Mucosa of rectum (tissue), 2 donors: ENCODE measurements around the gene ACADVL.

Experiments used
- H3K27ac ChIP-seq, 2 donors: one replicate each; pipeline ENCODE4 v1.7.0; 2013; ENCODE audit warnings: inconsistent platforms in 2 of 2, low read depth in 2 of 2, low read length in 2 of 2
- H3K27me3 ChIP-seq, 2 donors: one replicate each; pipeline ENCODE4 v1.7.0; 2013; ENCODE audit warnings: low read length in 2 of 2; ENCODE audit not compliant: control insufficient read depth in 2 of 2, insufficient read depth in 2 of 2
- H3K36me3 ChIP-seq, 2 donors: one replicate each; pipeline ENCODE4 v1.7.0; 2013; ENCODE audit warnings: low read length in 2 of 2; ENCODE audit not compliant: control insufficient read depth in 2 of 2, insufficient read depth in 2 of 2
- H3K4me1 ChIP-seq, 2 donors: one replicate each; pipeline ENCODE4 v1.7.0; 2013; ENCODE audit warnings: low read length in 2 of 2, mild to moderate bottlenecking in 1 of 2; ENCODE audit not compliant: control insufficient read depth in 2 of 2, insufficient read depth in 2 of 2
- H3K4me3 ChIP-seq, 2 donors: one replicate each; pipeline ENCODE4 v1.7.0; 2013; ENCODE audit warnings: low read length in 2 of 2
- H3K9ac ChIP-seq, 2 donors: one replicate each; pipeline ENCODE4 v1.7.0; 2013; ENCODE audit warnings: low read length in 2 of 2, low read depth in 1 of 2, mild to moderate bottlenecking in 1 of 2
- H3K9me3 ChIP-seq, 2 donors: one replicate each; pipeline ENCODE4 v1.7.0; 2013; ENCODE audit warnings: low read length in 2 of 2; ENCODE audit not compliant: control insufficient read depth in 2 of 2
- donor health status: healthy.
- donor health status: Normal muscosa, but diverticular disease.

The ACADVL gene

GRCh38 chr17:7260151-7260550 is 40.4 kb downstream of the ACADVL start:
- peak overlapping the region; percentile 87 to 98 for H3K4me3 ChIP-seq
- peaks cover 19 to 21% of the 10 kb centered on the region in 2 donors for H3K36me3 ChIP-seq
- H3K9ac ChIP-seq, result peak overlapping the region; percentile 71 to 100
- no peaks in the 10 kb centered on the region for H3K9me3 ChIP-seq
- peaks cover 33 to 37% of the 10 kb centered on the region in 2 donors for H3K4me1 ChIP-seq
- H3K27ac ChIP-seq, result peak overlapping the region; percentile 97 to 100
- peaks cover 6 to 8% of the 10 kb centered on the region in 2 donors for H3K27me3 ChIP-seq

- H3K4me1 ChIP-seq, result peaks cover 33 to 37% of the 10 kb centered on the region in 2 donors
- peak overlapping the region; percentile 71 to 100 for H3K9ac ChIP-seq
- no peaks in the 10 kb centered on the region for H3K9me3 ChIP-seq
- H3K36me3 ChIP-seq, result peaks cover 16 to 21% of the 10 kb centered on the region in 2 donors
- H3K27ac ChIP-seq, result peak overlapping the region; percentile 97 to 100
- H3K4me3 ChIP-seq, result peak overlapping the region; percentile 87 to 98
- peaks cover 6 to 8% of the 10 kb centered on the region in 2 donors for H3K27me3 ChIP-seq
Observed at GRCh38 chr17:7260651-7261378, 41.1 kb downstream of the ACADVL start.

GRCh38 chr17:7261379-7262191 is 41.8 kb downstream of the ACADVL start:
- peaks cover 35 to 37% of the 10 kb centered on the region in 2 donors for H3K4me1 ChIP-seq
- peak overlapping the region; percentile 95 to 100 for H3K9ac ChIP-seq
- peaks cover 10 to 17% of the 10 kb centered on the region in 2 donors for H3K36me3 ChIP-seq
- H3K27me3 ChIP-seq, result peaks cover 6 to 8% of the 10 kb centered on the region in 2 donors
- H3K9me3 ChIP-seq, result no peaks in the 10 kb centered on the region
- H3K27ac ChIP-seq, result peak overlapping the region; percentile 97 to 100
- H3K4me3 ChIP-seq, result peak overlapping the region; percentile 87 to 98

GRCh38 chr17:7262192-7262934 is 42.6 kb downstream of the ACADVL start, which contains the start of gene CLDN7:
Gene CLDN7, minus strand, starts transcription at chr17:7262478. Its CDS starts 435 bp downstream, at chr17:7262043.
- peaks cover 6 to 8% of the 10 kb centered on the region in 2 donors for H3K27me3 ChIP-seq
- peak within 1 kb of the TSS; percentile 97 to 100 for H3K27ac ChIP-seq
- no peaks in the 10 kb centered on the region for H3K9me3 ChIP-seq
- peak within 1 kb of the TSS; percentile 95 to 100 for H3K9ac ChIP-seq
- peaks cover 35 to 37% of the 10 kb centered on the region in 2 donors for H3K4me1 ChIP-seq
- H3K36me3 ChIP-seq, result peaks cover 7 to 14% of the 10 kb centered on the region in 2 donors
- H3K4me3 ChIP-seq, result peak within 1 kb of the TSS; percentile 87 to 98

GRCh38 chr17:7262935-7263800 is 43.4 kb downstream of the ACADVL start:
- H3K4me3 ChIP-seq, result peak overlapping the region; percentile 87 to 91
- peak overlapping the region; percentile 97 to 100 for H3K27ac ChIP-seq
- peak overlapping the region; percentile 92 to 100 for H3K9ac ChIP-seq
- H3K27me3 ChIP-seq, result peaks cover 6 to 8% of the 10 kb centered on the region in 2 donors
- no peaks in the 10 kb centered on the region for H3K9me3 ChIP-seq
- peaks cover 7 to 14% of the 10 kb centered on the region in 2 donors for H3K36me3 ChIP-seq
- peaks cover 29 to 35% of the 10 kb centered on the region in 2 donors for H3K4me1 ChIP-seq

GRCh38 chr17:7263801-7264078 is 44.0 kb downstream of the ACADVL start:
- peak overlapping the region; percentile 97 to 100 for H3K27ac ChIP-seq
- no peaks in the 10 kb centered on the region for H3K9me3 ChIP-seq
- H3K27me3 ChIP-seq, result peaks cover 6 to 8% of the 10 kb centered on the region in 2 donors
- H3K4me3 ChIP-seq, result peak overlapping the region; percentile 87 to 91
- H3K4me1 ChIP-seq, result peaks cover 24 to 30% of the 10 kb centered on the region in 2 donors
- H3K36me3 ChIP-seq, result peaks cover 7 to 12% of the 10 kb centered on the region in 2 donors
- H3K9ac ChIP-seq, result peak overlapping the region; percentile 92 to 100

GRCh38 chr17:7266784-7267183 is 47.0 kb downstream of the ACADVL start:
- peak overlapping the region; percentile 56 to 58 for H3K27ac ChIP-seq
- no peaks in the 10 kb centered on the region for H3K9me3 ChIP-seq
- H3K9ac ChIP-seq, result peak overlapping the region in 1 of 2 donors; percentile 5
- peaks cover 17 to 22% of the 10 kb centered on the region in 2 donors for H3K4me1 ChIP-seq
- H3K4me3 ChIP-seq, result no peak overlapping the region
- H3K27me3 ChIP-seq, result peaks cover 4 to 8% of the 10 kb centered on the region in 2 donors
- no peaks in the 10 kb centered on the region for H3K36me3 ChIP-seq
